Islet of Langerhans (tissue), 1 donor: ENCODE data around the gene AFDN.

Source experiments
- FAIRE-seq: peaks from one replicate; lab custom pipeline; 2011; peaks lifted over from hg19 to GRCh38; lab: Jason Lieb, UNC

The AFDN gene

DNA sequence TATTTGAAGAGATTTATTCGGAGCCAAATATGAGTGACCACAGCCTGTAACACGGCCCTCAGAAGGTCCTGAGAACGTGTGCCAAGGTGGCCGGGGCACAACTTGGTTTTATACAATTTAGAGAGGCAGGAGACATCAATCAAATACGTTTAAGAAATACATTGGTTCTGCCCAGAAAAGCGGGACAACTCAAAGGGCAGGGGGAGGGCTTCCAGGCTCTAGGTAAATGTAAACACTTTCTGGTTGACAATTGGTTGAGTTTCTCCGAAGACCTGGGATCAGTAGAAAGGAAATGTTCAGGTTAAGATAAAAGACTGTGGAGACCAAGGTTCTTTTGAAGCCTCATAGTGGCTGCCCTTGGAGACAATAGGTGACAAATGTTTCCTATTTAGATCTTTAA, 151.9 kb downstream of the AFDN start:
- no peak for FAIRE-seq

DNA sequence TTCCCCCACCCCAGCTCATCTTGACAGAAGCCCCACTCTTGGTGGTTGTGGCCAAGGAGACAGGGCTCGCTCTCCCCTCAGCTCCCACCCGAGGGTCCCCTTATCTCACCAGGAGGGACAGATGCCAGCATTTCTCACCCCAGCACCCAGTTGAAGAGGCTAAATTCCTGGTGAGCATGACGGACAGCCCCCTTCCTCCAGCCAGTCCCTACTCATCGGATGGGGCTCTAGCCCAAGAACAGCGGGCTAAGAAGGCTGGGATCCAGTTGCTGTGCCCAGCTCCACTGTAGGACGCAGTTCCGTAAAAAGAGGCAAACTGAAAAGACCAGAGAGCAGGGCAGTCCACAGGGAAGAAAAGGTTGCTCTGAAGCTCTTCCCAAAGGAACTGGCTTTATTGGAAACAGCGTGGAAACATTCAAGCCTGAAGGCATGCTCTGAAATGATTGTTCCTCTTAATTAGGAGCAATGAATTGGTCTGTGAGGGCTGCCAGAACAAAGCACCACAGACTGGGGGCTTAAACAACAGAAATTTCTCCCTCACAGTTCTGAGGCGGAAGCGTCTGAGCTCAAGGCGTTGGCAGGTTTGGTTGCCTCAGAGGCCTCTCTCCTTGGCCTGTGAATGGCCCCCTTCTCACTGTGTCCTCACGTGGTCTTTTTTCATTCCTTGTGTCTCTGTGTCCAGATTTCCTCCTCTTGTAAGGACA, 152.9 kb downstream of the AFDN start:
- FAIRE-seq, result no peak

DNA sequence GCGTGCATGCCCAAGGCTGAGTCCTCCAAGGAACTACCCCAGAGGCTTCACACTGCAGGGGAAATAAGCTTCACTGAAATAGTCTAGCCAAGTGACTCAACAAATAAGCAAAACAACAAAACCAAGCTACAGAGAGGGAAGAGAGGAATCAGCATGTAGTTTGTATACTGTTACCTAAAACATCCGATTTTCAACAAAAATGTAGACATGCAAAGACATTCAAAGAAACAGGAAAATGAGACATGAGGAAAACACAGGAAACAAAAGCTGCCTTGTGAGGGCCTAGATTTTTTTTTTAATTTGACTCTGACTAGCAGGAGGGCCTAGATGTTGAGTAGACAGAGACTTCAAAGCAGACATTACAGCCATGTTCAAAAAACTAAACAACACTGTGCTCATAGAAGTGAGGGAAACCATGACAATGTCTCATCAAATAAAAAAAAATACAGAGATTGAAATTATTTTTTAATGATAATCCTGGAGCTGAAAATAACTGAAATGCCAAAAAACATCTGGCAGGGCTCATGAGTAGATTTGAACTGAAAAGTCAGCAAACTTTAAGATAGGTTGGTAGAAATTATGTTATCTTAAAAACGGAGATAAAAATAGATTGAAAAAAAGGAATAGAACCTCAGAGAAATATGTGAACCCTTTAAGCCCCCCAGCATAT, 154.3 kb downstream of the AFDN start:
- FAIRE-seq, result no peak

GRCh38 chr6:167981916-167982462, 155.3 kb downstream of the AFDN start:
- FAIRE-seq, result no peak

DNA sequence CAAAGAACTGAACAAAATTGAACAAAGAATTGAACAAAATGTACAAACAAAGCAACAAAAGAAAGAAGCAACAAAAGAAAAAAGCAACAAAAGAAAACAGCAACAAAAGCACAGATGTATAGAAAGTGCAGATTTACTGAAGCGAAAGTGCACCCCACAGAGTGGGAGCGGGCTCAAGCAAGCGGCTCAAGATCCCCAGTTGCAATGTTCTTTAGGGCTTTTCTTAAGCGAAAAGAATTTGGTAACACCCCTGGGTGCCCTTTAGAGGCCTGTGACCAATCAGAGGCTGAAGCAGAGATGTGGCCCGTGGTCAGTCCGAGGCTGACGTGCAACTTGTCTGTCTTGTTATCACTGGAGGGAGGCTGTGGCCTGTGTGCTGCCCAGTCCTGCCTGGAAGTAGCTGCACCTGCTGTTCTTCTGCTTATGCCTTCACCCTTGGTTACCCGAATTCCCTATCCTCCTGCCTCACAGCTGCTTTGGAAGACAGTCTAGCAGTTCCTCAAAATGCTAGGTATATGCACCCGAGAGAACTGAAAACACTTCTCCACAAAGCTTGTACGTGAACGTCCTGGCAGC, 157.5 kb downstream of the AFDN start:
- FAIRE-seq, result no peak

DNA sequence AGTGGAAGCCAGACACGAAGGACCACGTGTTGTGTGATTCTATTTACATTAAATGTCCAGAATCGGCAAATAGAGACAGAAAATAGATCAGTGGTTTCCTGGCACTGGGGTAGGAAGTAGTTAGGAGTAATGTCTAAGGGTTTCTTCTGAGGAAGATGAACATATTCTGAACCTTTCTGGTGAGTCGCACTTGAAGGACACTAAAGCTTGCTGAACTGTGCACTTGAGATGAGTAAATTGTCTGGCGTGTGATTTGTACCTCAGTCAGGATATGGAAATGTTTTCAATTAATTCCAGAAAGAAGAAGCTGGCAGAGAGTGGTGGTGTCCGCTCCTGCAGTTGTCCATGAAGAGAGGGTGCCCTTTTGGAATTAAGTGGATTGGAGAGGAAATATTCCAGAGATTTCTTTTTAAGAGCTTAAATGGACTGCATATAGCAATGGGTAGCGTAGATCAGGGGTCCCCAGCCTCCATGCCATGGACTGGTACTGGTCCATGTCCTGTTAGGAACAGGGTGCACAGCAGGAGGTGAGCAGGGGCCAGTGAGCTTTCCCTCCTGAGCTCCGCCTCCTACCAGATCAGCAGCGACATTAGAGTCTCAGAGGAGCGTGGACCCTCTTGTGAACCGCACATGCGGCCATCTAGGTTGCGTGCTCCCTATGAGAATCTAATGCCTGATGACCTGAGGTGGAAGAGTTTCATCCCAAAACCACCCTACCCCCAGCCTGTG, 158.3 kb downstream of the AFDN start:
- FAIRE-seq, result no peak

DNA sequence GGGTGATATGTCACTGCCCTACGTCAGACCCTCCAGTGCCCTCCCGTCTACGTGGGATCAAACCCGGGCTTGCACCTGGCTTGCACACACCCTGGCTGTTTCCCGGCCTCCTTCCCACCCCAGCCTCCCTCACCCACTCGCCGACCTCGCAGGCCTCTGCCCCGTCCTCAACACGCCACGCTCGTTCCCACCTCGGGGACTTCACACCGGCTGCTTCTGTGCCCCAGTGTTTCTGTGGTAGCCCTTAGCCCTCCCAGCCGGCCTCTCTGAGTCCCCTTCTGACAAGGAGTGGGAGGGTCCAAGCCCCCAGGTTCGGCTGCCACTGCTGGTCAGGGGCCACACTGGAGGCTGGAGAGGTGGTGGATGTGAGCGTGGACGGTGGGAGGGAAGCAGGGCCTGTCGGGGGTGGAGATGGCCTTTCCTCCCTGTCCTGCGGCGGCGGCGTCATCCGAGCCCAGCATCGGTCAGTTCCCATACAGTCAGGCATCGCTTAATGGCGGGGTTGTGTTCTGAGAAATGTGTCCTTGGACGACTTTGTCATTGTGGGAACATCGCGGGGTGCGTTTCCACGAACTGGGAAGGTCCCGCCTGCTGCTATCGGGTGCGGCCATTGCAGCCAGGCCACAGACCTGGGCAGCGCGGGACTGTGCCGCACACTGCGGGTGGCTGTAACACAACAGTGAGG, 159.3 kb downstream of the AFDN start:
- no peak for FAIRE-seq

GRCh38 chr6:167987396-167988153, 160.9 kb downstream of the AFDN start:
- FAIRE-seq, result no peak

DNA sequence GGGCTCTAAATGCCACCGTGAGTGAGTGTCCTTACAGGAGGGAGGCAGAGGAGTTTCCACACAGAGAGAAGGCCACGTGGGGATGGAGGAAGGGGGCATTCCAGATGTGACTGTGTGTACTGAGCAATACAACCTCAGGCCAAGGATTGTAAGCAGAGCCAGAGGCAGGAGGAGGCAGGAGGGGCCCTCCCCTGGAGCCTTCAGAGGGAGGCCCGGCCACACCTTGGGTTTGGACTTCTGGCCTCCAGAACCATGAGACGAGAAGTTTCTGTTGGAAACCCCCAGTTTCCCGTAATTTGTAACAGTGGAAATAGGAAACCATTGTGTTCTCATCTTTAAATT, 161.4 kb downstream of the AFDN start:
- no peak for FAIRE-seq

DNA sequence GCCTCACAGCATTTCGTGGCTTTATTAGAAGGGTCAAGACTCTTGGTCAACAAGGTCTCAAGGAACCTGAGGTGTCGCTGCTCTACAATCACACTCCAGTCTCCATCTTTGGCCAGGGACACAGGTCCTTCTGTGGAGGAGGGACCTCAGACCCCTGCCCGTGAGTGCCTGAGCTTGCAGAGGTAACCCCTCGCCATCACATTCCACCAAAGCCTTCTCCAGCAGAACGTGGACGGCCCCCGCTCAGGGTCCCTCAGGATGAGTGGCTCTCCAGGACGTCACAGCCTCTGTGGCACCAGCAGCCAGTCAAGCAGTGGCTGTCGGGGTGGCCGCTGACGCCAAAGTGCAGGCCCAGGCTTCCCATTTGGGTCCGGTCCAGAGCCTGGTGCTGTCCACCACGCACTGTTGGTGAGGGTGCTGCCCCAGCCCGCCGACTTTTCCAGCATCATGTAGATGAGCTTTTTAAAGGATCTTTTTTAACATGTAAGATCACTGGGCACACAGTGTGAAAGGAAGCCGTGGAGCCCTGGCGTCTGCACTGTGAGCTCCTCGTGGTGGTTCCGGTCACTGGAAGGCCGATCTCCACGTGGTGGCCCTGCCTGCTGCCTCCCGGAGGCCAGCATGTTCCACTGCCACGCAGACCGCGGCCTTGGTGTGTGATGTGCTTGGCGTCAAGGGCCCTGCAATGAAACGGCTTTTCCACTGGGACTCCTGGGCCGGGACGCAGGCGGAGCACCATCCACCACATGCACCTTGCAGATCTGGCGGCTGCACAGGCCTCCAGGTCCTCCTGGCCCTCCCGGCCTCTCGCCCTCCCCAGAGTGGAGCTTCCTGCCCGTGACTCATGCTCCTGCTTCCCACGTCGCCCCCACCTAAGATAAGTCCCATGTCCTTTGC, 162.5 kb downstream of the AFDN start:
- FAIRE-seq, result no peak

GRCh38 chr6:167990016-167990945, 163.6 kb downstream of the AFDN start:
- FAIRE-seq, result no peak

GRCh38 chr6:167993169-167993568, 166.5 kb downstream of the AFDN start:
- FAIRE-seq, result no peak

GRCh38 chr6:167993831-167994230, 167.1 kb downstream of the AFDN start:
- FAIRE-seq, result no peak

DNA sequence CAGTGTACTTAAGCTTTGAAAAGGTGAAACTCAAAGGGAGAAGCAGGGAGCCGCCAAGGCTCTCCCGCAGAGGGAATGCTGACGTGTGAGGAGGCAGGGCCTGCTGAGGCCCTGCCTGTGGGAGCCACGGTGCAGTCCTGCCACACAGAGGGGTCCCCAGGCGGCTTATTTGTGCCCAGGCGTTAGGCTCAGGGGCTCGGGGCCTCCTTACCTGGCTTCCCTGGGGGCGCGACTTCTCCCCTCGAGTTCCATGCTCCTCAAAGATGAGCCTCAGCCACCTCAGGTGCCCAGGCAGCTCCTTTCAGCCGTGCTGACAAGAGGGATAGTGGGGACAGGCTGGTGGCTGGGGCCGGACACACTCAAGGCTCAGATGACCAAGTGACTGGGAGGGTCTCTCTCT, 168.6 kb downstream of the AFDN start:
- no peak for FAIRE-seq

- FAIRE-seq, result no peak
Observed at GRCh38 chr6:167995731-167996151, 169.0 kb downstream of the AFDN start.

GRCh38 chr6:167996424-167997199, 169.9 kb downstream of the AFDN start:
- FAIRE-seq, result no peak

DNA sequence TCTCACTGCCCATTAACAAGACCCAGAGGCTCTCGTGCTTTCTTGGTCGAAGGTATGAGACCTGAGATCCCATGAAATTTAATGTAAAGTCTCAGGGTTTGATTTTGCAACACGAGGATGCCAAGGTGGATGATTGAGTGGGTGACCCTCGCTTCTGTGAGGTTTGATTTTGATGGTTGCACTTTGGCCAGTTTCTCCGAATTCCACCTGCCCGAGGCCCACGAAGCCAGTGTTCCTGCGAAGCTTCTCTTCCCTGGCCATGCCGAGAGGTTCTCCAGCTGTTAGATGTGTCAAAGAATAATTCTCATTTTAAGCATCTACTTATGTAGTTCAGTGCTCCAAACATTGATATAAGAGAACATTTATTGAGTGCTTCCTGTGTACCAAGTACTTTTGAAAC, 170.9 kb downstream of the AFDN start, which contains the start of gene KIF25:
KIF25 (plus strand) TSS at position 30 of the 400 bp plus-strand sequence. CDS start 31,915 bp downstream, outside the sequence.
- FAIRE-seq, result no peak

GRCh38 chr6:167998215-167998614, 171.5 kb downstream of the AFDN start:
- FAIRE-seq, result no peak
